Chondrocyte (in vitro differentiated cells): ENCODE data around the gene CERS3. TPM values are rescaled to one million over a fixed set of nuclear protein-coding genes. Genes with fewer than 3 reads are reported as not detected.

ENCODE experiments used
- DNase-seq: peaks from one replicate; pipeline ENCODE4 v3.0.0; 2021; ENCODE audit warnings: mixed read lengths, low spot score
- H3K27ac Mint-ChIP-seq: one replicate; pipeline ENCODE4 v1.8.0; 2021; ENCODE audit warnings: mild to moderate bottlenecking, moderate library complexity, mixed read lengths; ENCODE audit not compliant: unreplicated experiment
- H3K27me3 Mint-ChIP-seq: 2 replicates; pipeline ENCODE4 v1.8.0; 2021; ENCODE audit warnings: low read depth, mixed read lengths
- H3K36me3 Mint-ChIP-seq: 2 replicates; pipeline ENCODE4 v1.8.0; 2021; ENCODE audit warnings: low read depth, mixed read lengths
- H3K4me1 Mint-ChIP-seq: 2 replicates; pipeline ENCODE4 v1.8.0; 2021; ENCODE audit warnings: low read depth, mild to moderate bottlenecking, mixed read lengths
- H3K4me3 Mint-ChIP-seq: one replicate; pipeline ENCODE4 v1.8.0; 2021; ENCODE audit warnings: mild to moderate bottlenecking, moderate library complexity, mixed read lengths; ENCODE audit not compliant: unreplicated experiment
- H3K9me3 Mint-ChIP-seq: 2 replicates; pipeline ENCODE4 v1.8.0; 2021; ENCODE audit warnings: low read depth, mixed read lengths
- CTCF ChIP-seq: fragments of 200-600 bp; sonication (generic); IDR thresholded peaks from 2 replicates; pipeline ENCODE4 v1.5.0; 2021; ENCODE audit warnings: antibody characterized with exemption, mild to moderate bottlenecking, moderate library complexity
- total RNA-seq: library from RNA; stranded (reverse); gene quantifications from 3 replicates; pipeline ENCODE4 v1.2.1, GENCODE V29; 2021

CERS3 gene
- total RNA-seq, 1 donor from 2014 or later, result not detected

- peaks cover 7% of the 10 kb centered on the region for H3K36me3 Mint-ChIP-seq
- H3K27me3 Mint-ChIP-seq, result no peaks in the 10 kb centered on the region
- H3K4me3 Mint-ChIP-seq, result no peak overlapping the region
- no peaks in the 10 kb centered on the region for H3K4me1 Mint-ChIP-seq
- DNase-seq, result no peak
- peaks cover 39% of the 10 kb centered on the region for H3K9me3 Mint-ChIP-seq
- no peak overlapping the region for H3K27ac Mint-ChIP-seq
- TF ChIP-seq CTCF, result no peak
These were observed 144.7 kb downstream of the CERS3 start for GRCh38 chr15:100384108-100384410.

GRCh38 chr15:100383302-100384107 is 145.2 kb downstream of the CERS3 start:
- peaks cover 35% of the 10 kb centered on the region for H3K9me3 Mint-ChIP-seq
- no peak for DNase-seq

GRCh38 chr15:100373942-100374341 is 154.8 kb downstream of the CERS3 start:
- TF ChIP-seq CTCF, result no peak
- no peak for DNase-seq
- peaks cover 40% of the 10 kb centered on the region for H3K27me3 Mint-ChIP-seq
- H3K36me3 Mint-ChIP-seq, result peaks cover 8% of the 10 kb centered on the region
- H3K4me1 Mint-ChIP-seq, result peaks cover 6% of the 10 kb centered on the region
- H3K9me3 Mint-ChIP-seq, result peaks cover 18% of the 10 kb centered on the region
- H3K4me3 Mint-ChIP-seq, result peak overlapping the region; percentile 45
- H3K27ac Mint-ChIP-seq, result no peak overlapping the region

More at GRCh38 chr15:100383302-100384107, 145.2 kb downstream of the CERS3 start:
- no peaks in the 10 kb centered on the region for H3K4me1 Mint-ChIP-seq
- peak; percentile 68 for TF ChIP-seq CTCF
- H3K27me3 Mint-ChIP-seq, result no peaks in the 10 kb centered on the region
- H3K27ac Mint-ChIP-seq, result no peak overlapping the region
- no peak overlapping the region for H3K4me3 Mint-ChIP-seq
- peaks cover 7% of the 10 kb centered on the region for H3K36me3 Mint-ChIP-seq

- H3K9me3 Mint-ChIP-seq, result peaks cover 18% of the 10 kb centered on the region
These were observed 155.4 kb downstream of the CERS3 start for GRCh38 chr15:100373120-100373896.

More at GRCh38 chr15:100373120-100373896, 155.4 kb downstream of the CERS3 start:
- no peak for TF ChIP-seq CTCF
- Mint-ChIP-seq H3K27me3 (peaks cover 40% of the 10 kb centered on the region), H3K4me1 (peaks cover 6% of the 10 kb centered on the region), H3K4me3 (peak overlapping the region; percentile 27), H3K36me3 (peaks cover 8% of the 10 kb centered on the region), H3K27ac (no peak overlapping the region)
- DNase-seq, result no peak
